ENCODE measurements around the gene PLCB4.

Gene PLCB4

DNA sequence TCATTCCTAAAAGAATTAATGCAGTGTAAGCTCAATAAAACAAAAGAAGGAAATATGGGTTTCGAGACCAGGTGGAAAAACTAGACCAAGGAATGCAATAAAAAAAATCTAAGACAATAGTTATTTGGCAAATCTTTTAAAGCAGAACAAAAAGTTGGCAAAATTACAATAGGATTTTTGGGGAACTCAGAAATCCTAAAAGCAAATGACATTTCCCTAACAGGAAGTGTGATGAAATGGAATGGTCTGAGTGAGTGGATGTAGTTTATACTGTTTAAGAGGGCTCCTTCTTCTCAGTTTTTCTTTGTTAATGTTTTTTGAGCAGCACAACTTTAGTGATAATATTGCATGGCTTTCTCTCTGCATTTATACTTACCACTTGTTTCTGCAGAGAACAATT, 190.0 kb downstream of the PLCB4 start:
- POLR2A ChIA-PET, result no interaction called here

DNA sequence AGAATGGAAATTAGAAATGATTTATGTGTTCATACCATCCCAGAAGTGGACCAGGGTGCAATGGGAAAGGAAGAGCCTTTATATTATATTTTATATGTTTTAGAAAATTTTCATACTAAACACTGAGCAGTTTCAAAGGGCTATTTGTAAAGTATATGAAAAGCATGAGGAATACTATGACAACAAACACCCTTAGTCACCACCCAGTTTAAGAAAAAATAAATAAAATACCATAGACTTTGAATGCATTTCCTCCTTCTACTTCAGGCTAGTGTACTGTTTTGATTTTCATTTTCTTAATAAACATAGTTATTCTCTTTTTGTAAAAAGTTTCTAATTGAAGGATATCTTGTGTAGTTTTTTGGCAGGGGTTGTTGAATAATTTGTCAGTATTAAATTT, 191.1 kb downstream of the PLCB4 start:
- no peak overlapping the region for H3K27ac ChIP-seq (ENCODE audit: extremely low read depth, low read depth, low read length)
- CTCF ChIA-PET, result no interaction called here
- no peak for TF ChIP-seq OVOL3 (tag by site-specific recombination; IDR thresholded peaks at IDR 0.05)
- no peak for TF ChIP-seq BCL11B (tag by site-specific recombination; IDR thresholded peaks at IDR 0.05; ENCODE audit: low read depth)
- TF ChIP-seq ZNF239 (tag by site-specific recombination; IDR thresholded peaks at IDR 0.05), result no peak
- TF ChIP-seq, protein P1, sequence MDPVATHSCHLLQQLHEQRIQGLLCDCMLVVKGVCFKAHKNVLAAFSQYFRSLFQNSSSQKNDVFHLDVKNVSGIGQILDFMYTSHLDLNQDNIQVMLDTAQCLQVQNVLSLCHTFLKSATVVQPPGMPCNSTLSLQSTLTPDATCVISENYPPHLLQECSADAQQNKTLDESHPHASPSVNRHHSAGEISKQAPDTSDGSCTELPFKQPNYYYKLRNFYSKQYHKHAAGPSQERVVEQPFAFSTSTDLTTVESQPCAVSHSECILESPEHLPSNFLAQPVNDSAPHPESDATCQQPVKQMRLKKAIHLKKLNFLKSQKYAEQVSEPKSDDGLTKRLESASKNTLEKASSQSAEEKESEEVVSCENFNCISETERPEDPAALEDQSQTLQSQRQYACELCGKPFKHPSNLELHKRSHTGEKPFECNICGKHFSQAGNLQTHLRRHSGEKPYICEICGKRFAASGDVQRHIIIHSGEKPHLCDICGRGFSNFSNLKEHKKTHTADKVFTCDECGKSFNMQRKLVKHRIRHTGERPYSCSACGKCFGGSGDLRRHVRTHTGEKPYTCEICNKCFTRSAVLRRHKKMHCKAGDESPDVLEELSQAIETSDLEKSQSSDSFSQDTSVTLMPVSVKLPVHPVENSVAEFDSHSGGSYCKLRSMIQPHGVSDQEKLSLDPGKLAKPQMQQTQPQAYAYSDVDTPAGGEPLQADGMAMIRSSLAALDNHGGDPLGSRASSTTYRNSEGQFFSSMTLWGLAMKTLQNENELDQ (tag by site-specific recombination; IDR thresholded peaks at IDR 0.05; ENCODE audit: low read depth), result no peak
- TF ChIP-seq ZNF514 (tag by site-specific recombination; IDR thresholded peaks at IDR 0.05), result no peak
- TF ChIP-seq YY1 (tag by site-specific recombination; IDR thresholded peaks at IDR 0.05), result no peak
- TF ChIP-seq RBAK (tag by site-specific recombination; IDR thresholded peaks at IDR 0.05), result no peak
- TF ChIP-seq, protein P2, sequence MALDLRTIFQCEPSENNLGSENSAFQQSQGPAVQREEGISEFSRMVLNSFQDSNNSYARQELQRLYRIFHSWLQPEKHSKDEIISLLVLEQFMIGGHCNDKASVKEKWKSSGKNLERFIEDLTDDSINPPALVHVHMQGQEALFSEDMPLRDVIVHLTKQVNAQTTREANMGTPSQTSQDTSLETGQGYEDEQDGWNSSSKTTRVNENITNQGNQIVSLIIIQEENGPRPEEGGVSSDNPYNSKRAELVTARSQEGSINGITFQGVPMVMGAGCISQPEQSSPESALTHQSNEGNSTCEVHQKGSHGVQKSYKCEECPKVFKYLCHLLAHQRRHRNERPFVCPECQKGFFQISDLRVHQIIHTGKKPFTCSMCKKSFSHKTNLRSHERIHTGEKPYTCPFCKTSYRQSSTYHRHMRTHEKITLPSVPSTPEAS (tag by site-specific recombination; IDR thresholded peaks at IDR 0.05), result no peak

More for the DNA sequence above, 190.0 kb downstream of the PLCB4 start:
- Histone ChIP-seq H3K27ac (ENCODE audit: extremely low read depth, low read depth, low read length) (no peak overlapping the region), H3K4me3 (ENCODE audit: low read depth, low read length) (no peak overlapping the region), H3K36me3 (ENCODE audit: control insufficient read depth in 2 of 2, insufficient read depth in 1 of 2, low read length in 2 of 2) (no peaks in the 10 kb centered on the region), H3K4me1 (ENCODE audit: control insufficient read depth, insufficient read depth, low read length) (no peaks in the 10 kb centered on the region), H3K9me3 (ENCODE audit: control insufficient read depth, insufficient read depth, low read depth, low read length) (no peaks in the 10 kb centered on the region)
- TF ChIP-seq ZBTB7A (tag by site-specific recombination; IDR thresholded peaks at IDR 0.05; ENCODE audit: low read depth) (no peak), ZSCAN23 (tag by site-specific recombination; IDR thresholded peaks at IDR 0.05) (no peak), ZNF211 (tag by site-specific recombination; IDR thresholded peaks at IDR 0.05; ENCODE audit: low read depth) (no peak), ZNF157 (tag by site-specific recombination; IDR thresholded peaks at IDR 0.05) (no peak), GLIS2 (tag by site-specific recombination; IDR thresholded peaks at IDR 0.05) (no peak), ZBTB8A (tag by site-specific recombination; IDR thresholded peaks at IDR 0.05) (no peak), ZNF214 (tag by site-specific recombination; IDR thresholded peaks at IDR 0.05; ENCODE audit: borderline replicate concordance) (no peak), ZFP69B (tag by site-specific recombination; IDR thresholded peaks at IDR 0.05) (no peak), SETDB1 (IDR thresholded peaks at IDR 0.05; ENCODE audit: insufficient read length, low read length) (no peak), ZNF629 (tag by site-specific recombination; IDR thresholded peaks at IDR 0.05) (no peak), ZNF555 (tag by site-specific recombination; conservative IDR thresholded peaks at IDR 0.05) (no peak), YY1 (tag by site-specific recombination; IDR thresholded peaks at IDR 0.05) (no peak)
- TF ChIP-seq, protein P3, sequence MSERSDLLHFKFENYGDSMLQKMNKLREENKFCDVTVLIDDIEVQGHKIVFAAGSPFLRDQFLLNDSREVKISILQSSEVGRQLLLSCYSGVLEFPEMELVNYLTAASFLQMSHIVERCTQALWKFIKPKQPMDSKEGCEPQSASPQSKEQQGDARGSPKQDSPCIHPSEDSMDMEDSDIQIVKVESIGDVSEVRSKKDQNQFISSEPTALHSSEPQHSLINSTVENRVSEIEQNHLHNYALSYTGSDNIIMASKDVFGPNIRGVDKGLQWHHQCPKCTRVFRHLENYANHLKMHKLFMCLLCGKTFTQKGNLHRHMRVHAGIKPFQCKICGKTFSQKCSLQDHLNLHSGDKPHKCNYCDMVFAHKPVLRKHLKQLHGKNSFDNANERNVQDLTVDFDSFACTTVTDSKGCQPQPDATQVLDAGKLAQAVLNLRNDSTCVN (tag by site-specific recombination; optimal IDR thresholded peaks at IDR 0.05), result no peak
- TF ChIP-seq, protein P4, sequence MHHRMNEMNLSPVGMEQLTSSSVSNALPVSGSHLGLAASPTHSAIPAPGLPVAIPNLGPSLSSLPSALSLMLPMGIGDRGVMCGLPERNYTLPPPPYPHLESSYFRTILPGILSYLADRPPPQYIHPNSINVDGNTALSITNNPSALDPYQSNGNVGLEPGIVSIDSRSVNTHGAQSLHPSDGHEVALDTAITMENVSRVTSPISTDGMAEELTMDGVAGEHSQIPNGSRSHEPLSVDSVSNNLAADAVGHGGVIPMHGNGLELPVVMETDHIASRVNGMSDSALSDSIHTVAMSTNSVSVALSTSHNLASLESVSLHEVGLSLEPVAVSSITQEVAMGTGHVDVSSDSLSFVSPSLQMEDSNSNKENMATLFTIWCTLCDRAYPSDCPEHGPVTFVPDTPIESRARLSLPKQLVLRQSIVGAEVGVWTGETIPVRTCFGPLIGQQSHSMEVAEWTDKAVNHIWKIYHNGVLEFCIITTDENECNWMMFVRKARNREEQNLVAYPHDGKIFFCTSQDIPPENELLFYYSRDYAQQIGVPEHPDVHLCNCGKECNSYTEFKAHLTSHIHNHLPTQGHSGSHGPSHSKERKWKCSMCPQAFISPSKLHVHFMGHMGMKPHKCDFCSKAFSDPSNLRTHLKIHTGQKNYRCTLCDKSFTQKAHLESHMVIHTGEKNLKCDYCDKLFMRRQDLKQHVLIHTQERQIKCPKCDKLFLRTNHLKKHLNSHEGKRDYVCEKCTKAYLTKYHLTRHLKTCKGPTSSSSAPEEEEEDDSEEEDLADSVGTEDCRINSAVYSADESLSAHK (tag by site-specific recombination; IDR thresholded peaks at IDR 0.05), result no peak
- TF ChIP-seq, protein P5, sequence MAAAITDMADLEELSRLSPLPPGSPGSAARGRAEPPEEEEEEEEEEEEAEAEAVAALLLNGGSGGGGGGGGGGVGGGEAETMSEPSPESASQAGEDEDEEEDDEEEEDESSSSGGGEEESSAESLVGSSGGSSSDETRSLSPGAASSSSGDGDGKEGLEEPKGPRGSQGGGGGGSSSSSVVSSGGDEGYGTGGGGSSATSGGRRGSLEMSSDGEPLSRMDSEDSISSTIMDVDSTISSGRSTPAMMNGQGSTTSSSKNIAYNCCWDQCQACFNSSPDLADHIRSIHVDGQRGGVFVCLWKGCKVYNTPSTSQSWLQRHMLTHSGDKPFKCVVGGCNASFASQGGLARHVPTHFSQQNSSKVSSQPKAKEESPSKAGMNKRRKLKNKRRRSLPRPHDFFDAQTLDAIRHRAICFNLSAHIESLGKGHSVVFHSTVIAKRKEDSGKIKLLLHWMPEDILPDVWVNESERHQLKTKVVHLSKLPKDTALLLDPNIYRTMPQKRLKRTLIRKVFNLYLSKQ (tag by site-specific recombination; IDR thresholded peaks at IDR 0.05; ENCODE audit: borderline replicate concordance), result no peak
- TF ChIP-seq, protein P6, sequence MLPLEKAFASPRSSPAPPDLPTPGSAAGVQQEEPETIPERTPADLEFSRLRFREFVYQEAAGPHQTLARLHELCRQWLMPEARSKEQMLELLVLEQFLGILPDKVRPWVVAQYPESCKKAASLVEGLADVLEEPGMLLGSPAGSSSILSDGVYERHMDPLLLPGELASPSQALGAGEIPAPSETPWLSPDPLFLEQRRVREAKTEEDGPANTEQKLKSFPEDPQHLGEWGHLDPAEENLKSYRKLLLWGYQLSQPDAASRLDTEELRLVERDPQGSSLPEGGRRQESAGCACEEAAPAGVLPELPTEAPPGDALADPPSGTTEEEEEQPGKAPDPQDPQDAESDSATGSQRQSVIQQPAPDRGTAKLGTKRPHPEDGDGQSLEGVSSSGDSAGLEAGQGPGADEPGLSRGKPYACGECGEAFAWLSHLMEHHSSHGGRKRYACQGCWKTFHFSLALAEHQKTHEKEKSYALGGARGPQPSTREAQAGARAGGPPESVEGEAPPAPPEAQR (tag by site-specific recombination; IDR thresholded peaks at IDR 0.05), result no peak
- TF ChIP-seq, protein P7, sequence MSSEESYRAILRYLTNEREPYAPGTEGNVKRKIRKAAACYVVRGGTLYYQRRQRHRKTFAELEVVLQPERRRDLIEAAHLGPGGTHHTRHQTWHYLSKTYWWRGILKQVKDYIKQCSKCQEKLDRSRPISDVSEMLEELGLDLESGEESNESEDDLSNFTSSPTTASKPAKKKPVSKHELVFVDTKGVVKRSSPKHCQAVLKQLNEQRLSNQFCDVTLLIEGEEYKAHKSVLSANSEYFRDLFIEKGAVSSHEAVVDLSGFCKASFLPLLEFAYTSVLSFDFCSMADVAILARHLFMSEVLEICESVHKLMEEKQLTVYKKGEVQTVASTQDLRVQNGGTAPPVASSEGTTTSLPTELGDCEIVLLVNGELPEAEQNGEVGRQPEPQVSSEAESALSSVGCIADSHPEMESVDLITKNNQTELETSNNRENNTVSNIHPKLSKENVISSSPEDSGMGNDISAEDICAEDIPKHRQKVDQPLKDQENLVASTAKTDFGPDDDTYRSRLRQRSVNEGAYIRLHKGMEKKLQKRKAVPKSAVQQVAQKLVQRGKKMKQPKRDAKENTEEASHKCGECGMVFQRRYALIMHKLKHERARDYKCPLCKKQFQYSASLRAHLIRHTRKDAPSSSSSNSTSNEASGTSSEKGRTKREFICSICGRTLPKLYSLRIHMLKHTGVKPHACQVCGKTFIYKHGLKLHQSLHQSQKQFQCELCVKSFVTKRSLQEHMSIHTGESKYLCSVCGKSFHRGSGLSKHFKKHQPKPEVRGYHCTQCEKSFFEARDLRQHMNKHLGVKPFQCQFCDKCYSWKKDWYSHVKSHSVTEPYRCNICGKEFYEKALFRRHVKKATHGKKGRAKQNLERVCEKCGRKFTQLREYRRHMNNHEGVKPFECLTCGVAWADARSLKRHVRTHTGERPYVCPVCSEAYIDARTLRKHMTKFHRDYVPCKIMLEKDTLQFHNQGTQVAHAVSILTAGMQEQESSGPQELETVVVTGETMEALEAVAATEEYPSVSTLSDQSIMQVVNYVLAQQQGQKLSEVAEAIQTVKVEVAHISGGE (tag by site-specific recombination; conservative IDR thresholded peaks at IDR 0.05; ENCODE audit: low read depth), result no peak
- CTCF ChIA-PET, result interaction anchor here (0.9 kb wide), 1 partner anchor 11 kb away, joined by 3 read pairs; no protein-coding TSS in a partner anchor

More for the DNA sequence above, 191.1 kb downstream of the PLCB4 start:
- Histone ChIP-seq H3K4me3 (ENCODE audit: low read depth, low read length) (no peak overlapping the region), H3K9me3 (ENCODE audit: control insufficient read depth, insufficient read depth, low read depth, low read length) (no peaks in the 10 kb centered on the region), H3K36me3 (ENCODE audit: control insufficient read depth in 2 of 2, insufficient read depth in 1 of 2, low read length in 2 of 2) (no peaks in the 10 kb centered on the region), H3K4me1 (ENCODE audit: control insufficient read depth, insufficient read depth, low read length) (no peaks in the 10 kb centered on the region)
- POLR2A ChIA-PET, result no interaction called here

All from HEK293 (cell line).